Hippocampal formation (tissue), 2 donors: Measurements from ENCODE around the gene PPM1F.

Experiments
- DNase-seq, 2 donors: peaks; one replicate each; lab custom pipeline; 2025; lab: John Stamatoyannopoulos, UW

PPM1F gene

DNA sequence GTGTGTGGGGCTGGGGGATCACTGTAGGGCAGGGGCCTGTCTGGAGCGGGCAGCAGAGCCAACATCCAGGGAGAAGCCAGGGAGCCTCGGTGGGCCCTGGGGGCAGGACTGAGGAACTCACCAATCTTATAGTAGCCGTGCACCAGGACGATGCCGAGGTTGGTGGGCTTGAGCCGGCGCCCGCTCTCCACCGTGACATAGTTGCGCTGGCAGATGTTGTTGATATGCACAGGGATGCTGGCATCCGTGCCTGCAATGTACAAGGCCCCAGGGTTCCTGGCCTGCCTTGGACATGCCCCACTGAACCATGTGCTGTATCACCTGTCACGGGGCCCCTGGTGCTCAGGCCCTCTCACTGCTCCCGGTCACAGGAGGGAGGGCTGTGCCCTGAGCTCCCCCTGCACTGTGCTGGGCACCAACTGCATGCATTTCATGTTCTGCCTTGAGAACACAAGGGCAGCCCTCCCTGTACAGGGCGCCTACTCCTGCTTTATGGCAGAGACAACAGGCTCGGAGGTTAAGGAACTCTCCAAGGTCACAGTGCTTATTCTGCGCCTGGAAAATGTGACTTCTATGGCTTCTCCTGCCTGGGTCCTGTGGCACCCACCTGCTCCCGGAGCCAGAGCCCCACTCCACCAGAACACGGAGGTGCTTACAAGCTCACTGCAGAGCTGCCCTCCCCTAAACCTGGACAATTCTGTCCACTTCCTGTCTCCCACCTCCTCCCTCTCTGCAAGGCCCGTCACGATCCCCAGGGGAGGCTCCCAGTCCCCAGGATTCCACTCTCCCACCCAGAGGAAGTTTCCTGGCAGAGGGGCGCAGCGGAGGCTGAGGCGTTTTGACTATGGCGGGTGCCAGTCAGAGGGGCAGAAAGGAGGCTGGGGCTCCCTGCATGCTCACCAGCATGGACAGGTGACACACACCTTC is 7.8 kb upstream of the PPM1F start:
- DNase-seq, result no peak

DNA sequence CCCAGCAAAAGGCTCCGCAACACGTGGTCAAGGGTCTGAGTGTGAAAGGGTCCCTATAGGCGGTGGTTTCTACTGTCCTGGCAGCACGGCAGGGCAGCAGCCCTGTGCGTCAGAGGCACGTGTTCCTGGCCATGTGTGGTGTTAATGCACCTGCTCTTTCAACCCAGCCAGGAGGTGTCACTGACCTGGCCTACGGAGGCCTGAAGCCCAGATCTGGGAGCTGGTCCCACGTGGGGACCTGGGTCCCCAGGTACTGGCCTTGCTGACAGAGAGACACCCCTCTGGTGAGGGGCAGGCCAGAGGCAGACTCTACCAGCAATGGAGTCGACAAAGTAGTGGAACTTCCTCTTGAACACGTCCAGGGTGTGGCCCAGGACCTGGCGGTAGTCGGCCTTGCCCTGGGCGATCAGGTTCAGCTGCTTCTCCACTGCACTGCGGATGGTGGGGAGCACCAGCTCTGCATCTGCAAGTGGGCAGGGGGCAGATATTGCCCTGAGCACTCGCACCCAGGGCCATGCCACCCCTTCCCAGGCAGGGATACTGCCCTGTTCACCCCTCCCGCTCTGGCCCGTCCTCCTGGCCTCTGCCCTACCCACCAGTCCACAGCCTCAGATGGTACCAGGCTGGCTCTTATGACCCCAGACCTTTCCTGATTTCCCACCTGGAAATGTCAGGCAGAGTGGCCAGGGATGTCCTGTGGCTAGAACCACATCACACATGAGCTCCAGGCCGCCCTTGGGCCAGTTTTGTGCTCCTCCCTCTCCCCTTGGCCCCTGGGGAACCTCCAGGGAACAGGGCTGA is 6.8 kb upstream of the PPM1F start:
- DNase-seq, result no peak

DNA sequence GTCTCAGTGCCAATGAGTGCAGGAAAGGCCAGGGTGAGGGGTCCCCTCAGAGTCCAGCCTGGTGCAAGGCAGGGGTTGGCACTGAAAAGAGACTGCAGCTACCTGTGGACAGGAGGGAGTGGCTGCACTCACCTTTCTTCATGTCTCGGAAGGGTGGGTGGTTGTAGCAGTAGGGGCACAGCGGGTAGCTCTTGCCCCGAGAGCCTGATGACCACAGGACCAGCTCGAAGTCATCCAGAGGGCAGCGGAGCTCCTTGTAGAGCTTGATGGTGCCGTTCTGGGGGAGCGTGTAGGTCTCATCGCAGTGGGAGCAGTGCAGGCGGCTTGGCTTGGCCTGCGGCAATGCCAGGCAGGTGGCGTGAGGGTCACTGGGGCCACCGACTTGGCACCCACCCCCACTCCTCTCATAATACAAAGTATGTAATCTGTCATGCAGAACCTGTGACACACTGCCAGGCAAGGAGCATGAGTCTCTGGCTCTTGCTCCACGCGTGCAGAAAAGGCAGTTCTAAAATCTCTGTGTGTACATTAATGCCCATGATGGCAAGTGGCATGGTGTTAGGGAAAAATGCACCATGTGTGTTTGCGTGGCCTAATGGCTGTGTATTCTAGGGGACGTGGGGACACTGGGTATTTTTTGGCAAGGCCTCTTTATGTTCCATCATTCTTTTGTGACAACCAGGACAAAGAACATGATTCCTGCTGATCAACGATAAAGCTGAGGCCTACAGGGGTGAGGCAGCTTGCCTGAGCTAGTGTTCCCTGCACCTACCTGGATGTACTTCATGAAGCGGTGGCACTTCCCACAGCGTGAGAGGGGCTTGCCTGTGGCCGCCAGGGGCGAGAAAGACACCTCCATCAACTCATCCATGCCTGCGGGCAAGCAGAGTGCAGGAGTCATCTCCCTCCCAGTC is 6.0 kb upstream of the PPM1F start:
- DNase-seq, result no peak

DNA sequence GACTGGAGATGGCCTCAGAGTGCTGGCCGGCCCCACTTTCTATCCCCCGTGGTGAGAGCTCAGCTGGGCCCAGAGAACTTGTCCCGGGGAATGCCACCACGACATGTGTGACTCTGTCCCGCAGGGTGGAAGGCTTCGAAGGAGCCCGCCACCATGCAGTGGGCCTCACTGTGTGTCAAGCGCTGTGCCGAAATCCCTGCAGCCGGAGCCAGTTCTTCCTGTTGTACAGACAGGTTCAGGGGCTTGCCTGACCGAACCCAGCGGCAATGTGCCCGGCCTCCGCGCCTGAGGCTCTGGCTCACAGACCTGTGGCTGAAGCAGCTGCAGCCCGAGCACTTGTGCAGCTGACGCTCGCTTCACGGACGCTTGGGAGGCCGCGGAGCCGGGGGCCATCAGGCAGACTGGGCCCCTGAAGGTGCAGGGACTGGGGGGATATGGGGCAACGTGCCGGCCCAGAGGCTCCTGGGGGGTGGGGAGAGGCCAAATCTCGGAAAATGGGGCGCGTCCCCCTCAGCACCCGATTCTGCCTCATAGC is 650 bp downstream of the PPM1F start:
- DNase-seq, result peak in 1 of 2 donors; percentile 22

DNA sequence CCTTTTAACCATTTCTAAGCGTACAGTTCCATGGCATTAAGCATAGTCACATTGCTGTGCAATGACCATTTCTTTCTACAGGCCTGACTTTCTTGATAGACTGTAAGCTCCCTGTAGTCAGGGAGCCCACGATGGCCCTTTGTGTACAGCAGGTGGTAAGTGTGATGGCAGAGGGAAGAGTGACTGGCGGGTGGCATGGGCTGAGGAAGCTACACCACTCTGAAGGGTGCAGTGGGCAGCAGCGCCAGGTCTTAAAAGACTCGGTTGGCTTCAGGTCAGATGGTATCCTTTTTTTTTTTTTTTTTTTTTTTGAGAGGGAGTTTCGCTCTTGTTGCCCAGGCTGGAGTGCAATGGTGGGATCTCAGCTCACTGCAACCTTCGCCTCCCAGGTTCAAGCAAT is 1.6 kb downstream of the PPM1F start:
- DNase-seq, result no peak

DNA sequence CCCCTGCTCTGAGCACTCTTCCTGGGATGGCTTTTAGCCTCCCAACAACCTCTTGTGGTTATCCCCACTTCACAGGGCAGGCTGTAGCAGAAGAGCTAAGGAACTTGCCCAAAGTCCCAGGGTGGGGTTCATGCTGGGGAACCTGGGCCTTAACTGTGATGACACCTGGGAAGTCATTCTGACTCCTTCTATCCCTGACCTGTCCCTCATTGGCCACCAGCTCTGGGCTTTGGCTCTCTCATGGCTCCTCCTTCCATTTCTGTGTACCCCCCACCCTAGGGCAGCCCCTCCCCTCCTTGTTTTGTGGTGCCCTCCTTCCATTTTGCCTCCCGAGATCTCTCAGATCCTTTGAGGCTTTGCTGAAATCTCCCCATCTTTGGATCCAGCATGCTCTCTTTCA is 2.7 kb downstream of the PPM1F start:
- DNase-seq, result no peak

DNA sequence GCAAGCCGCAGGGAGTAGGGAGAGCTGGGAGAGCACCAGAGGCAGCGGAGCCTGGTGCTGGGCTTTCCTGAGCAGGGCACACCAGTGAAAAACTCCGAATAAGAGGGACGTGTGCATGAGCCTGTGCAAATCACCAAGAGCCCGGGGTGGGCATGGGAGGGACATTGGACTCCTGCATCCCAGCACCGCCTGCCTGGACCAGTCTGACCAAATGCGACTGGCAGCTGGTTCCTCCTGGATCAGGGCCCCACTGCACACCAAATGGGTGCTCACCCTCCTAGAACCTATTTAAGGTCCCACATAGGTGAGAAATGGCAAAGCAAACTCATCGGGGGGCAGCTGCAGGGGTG is 3.1 kb downstream of the PPM1F start:
- DNase-seq, result no peak

DNA sequence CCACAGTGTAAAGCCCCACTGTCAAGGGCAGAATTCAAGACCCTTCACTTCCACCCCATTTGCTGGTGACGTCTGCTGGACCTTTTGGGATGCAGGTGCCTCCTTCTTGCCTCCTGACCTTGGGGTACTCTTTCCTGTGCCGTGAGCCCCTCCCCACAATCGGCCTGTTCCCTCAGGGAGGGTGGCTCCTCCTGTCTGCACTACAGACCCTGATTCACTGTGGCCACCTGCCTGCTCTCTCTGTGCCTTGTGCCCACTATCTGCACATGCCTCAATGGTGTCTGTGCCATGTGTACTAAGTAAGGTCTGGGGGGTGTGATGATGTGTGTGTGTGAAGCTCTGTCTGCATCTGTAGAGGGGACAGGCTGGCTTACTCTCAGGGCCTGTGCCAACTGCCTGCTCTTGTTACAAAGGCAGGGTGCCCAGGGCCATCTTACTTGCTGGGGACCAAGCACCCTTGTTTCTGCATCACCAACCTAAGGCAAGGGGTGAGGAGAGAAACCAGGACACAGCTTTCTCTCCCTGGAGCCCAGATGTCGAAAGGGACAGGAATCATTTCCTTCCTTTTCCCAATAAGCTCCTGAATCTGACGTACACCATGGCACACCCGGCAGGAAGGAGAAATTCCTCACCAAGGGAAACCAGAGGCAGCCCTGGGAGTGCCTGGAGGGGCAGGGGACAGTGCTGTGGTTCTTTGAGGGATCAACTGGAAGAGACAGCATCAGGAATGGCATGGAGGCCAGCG is 3.7 kb downstream of the PPM1F start:
- no peak for DNase-seq

DNA sequence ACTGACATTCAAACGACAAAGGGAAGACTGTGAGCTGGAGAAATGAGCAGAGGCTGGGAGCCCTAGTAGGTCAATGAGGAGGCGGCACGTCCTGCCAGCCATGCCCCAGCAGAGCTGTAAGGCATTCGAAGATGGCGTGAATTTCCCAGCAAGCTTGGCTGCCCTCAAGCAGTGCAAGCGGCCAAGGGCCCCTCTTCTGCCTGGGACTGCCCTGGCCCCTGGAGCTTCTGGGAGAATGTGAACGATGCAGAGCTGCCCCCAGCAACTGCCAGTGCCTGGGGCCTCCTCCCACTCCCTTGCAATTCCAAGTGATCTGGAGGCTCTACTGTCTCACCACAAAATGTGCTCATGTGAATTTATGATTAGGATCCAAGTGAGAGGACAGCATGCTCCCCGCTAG is 4.3 kb downstream of the PPM1F start:
- no peak for DNase-seq

DNA sequence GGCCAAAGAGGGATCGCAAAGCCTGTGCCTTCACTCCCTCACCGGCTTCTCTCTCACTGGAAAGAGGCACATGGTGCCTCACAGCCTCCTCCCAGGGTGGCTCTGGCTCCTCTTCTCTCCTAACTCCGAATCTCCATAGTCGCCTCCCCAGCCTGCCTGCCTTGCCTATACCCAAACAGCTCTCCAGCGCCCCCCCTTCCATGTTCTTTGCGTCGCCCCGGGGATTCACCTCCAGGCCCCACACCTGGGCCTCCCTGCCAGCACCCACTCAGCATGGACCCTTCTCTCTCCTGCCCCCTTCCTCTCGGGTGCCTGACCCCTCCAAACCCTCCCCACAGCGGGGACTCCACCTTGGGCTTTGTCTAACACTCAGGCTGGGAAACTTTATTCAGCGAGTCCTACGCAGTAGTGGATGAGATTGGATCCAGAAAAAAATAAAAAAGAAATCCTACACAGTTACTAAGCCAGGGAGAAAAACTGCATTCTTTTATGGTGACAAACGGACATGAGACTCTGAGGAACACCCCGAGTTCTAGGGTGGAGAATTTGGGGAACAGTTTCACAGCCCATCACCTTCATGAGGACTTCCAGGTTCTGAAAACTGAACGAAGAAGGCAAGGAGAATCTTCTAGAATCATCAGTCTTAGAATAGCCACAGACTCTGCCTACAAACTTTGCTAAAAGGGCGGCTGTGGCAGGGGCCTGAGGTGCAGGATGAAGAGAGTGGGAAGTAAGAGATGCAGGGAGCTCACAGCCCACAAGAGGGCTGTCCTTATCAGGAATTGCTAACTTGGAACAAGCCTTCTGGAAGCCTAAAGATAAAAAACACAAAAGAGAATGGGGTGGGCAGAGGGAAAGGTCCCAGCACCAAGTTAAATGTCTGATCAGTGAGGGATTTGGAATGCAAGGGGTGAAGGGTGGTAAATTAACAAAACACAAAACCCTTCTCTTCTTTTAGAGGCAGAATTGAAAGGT is 5.3 kb downstream of the PPM1F start:
- no peak for DNase-seq

DNA sequence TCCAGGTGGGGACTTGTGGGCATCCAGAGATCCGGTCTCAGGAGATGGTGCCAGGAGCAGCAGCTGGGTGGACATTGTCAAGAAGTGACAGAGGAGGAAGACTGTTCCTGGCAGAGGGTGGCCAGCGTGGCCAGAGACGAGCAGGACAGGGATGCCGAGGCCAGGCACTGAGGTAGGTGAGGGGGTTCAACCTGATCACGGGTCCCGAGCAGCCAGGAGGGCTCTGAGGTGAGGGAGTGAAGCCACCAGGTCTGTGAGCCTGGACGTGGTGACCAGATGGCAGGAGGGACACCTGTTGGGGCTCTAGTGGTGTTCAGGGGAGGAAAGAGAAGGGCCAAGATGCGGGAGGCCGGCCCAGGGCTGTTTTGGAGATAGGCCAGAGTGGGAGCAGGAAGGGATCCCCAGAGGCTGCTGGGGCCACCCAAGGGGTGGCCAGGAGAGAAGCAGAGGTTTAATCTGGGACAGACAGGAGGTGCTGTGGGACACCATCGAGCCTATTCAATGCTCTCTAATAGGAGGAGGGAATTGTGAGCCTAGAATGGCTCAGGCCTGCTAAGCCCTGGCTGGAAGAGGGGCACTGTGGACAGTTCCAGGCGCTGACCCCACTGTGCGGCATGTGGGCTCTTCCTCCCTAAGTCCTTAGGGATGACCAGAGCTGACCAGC is 6.3 kb downstream of the PPM1F start:
- DNase-seq, result no peak

DNA sequence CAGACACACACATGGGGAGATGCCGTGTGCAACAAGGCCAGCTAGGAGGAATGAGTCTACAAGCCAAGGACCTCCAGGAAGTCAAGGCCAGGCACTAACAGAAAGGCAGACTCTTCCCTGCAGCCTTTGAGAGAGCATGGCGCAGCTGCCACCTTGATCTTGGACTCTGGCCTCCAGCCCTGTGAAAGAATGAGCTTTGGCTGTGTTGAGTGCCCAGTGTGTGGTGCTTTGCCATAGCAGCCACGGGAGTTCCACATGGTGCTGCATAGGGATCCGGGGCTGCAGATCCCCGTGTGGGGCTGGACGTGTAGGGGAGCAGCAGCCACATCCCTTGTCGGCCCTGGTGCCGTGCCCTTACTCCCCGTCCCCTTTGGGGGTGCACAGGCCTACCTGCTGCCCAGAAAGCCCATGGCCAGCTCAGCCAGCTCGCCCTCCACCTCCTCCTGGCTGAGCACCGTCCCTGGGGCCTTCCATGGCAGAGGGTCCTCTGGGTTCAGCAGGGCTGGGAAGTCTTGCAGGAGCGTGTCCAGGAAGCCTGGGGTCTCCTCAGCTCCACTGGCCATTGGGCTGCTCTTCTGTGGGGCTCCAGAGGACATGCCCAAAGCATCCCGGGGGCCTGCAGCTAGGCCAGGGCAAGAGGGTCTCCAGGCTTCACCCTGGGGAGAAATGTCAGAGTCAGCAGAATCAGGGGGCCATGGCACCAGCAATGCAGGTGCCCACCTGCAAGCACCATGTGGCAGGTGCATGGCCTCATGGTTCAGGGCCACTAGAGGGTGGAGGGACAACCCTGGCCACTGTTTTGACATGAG is 7.0 kb downstream of the PPM1F start:
- peak in 1 of 2 donors; percentile 10 for DNase-seq

DNA sequence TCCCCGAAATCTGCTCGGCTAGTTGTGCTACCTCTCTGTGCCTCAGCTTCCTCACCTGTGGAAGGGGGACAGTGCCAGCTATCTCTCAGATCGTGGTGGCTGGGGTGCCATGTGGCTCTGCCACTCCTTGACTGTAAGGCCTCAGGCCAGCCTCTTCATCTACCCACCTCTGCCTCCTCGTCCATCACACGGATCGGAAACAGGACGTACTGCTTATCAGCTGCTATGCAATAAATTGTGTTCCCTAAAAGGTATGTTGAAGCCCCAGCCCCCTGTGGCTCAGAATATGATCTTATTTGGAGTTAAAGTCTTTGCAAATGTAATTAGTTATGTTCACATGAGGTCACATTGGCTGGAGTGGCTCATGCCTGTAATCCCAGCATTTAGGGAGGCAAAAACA is 7.8 kb downstream of the PPM1F start:
- no peak for DNase-seq

DNA sequence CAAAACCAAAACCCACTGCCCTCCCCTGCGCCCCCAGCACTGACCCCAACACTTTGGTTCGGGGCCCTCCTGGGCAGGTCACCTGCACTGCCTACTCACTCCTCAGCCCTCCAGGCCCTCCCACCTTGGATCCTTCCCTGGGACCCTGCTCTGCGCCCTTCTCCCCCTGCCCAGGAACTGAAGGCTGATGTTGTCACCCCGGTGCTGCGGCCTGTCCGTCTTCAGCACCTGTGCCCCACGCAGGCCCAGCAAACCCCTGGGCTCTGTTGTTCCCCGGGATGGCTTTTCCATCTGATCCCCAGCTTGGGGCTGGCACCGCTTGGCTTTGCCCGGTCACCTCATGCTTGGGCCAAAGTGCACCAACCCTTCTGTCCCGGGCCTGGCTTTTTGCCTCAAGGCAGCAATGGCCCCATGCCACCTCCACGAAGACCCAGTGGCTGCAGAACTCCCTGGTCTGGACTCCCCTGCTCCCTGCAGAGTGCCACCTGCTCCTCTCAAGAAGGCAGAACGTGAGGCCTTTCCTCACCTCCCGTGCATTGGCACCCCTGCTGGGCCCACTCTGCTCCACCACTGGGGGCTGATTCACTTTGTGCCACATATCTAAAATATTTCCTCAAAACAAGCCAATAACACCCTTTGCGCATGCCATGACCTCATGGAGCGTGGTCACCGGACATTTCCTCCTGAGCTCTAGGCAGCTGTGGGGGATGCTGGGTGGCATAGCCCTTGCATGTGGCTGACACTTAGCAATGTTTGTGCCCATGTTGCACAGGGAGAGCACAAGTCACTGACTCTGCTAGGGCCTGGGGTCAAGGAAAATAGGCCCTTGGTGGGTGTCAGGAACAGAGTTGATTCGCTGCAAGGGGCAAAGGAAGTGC is 8.8 kb downstream of the PPM1F start:
- no peak for DNase-seq

DNA sequence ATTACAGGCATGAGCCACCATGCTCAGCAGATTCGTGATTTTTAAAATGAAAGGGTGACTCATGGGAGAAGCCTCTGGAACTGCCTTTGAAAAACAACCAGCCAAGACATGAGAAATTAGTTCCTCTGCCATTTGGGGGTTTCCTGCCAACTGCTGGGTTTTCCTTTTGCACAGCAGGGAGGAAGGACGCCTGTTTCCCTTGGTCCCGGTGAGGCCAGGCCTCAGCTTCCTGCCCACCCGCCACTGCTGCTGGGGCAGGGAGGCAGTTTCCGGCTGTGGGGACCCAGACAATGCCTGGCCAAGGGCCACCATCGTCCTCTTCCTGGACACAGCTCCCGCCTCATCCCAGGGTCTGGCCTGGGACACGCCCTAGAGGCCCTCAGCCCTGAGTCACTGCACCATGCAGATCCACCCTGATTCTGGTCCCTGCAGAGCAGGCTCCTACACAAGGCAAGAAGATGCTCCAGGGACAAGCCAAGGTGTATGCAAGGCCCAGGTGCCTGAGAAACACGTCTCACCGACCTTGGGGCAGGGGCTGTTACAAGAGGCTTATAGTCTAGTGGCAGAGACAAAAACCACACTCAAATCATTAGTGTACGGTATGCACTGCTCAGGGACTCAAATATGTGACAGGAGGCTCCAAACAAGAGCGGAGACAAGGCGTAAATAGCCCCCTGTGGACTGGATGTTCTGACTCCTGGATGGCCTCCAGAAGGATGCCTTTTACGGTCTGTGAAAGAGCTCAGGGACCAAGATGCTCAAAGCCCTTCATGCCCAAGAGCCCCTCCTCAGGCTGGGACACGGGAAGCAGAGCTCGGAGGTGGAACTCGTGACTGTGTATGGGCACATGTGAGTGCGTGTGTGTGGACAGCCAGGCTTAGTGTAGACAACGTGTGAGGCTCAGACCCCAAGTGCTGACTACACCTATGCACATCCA is 10.0 kb downstream of the PPM1F start:
- DNase-seq, result peak in 1 of 2 donors; percentile 17

DNA sequence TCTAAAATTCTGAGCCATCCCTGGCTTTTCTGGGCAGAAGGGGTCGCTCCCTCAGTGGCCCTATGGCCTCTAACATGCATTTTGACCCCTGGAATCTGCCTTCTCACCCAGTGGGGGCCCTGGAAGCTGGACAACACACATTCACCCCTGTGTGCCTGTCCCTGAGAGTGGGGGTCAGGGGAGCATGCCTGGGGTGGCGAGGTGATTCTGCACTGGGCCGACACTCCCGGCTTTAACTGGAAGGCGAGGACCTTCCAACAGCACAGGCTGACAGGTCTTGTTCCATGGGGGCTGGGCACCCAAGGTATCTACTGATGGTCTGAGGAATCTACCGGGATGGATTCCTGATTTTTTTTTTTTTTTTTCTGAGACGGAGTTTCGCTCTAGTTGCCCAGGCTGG is 10.7 kb downstream of the PPM1F start:
- DNase-seq, result no peak
